GM12801 (cell line): ENCODE results near the gene GLP1R.

Experiments used
- TF ChIP-seq, protein P1 (sequence below): IDR thresholded peaks from one replicate; pipeline ENCODE4 v1.5.1; 2011; ENCODE audit warnings: control low read depth; ENCODE audit not compliant: insufficient read length; ENCODE audit errors: extremely low read depth

The GLP1R gene

DNA sequence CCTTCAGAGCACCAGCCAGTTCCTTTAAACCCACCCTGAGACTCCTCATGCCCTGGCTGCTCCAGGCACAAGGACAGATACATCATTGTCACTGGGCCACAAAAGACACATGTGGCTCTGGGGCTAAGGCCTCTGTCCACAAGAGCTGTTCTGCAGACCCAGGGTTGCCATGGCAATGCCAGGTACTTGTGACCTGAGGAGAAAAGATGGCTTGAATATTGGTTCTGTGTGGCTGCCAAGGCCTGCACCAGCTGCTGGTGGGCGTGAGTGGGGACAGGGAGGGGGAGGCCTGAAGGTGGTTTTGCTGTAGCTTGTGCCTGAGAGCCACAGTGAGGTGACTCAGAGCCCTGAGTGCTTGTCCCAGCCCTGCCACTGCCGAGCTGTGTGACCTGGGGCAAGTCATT is 34.7 kb downstream of the GLP1R start:
- TF ChIP-seq, protein P1, sequence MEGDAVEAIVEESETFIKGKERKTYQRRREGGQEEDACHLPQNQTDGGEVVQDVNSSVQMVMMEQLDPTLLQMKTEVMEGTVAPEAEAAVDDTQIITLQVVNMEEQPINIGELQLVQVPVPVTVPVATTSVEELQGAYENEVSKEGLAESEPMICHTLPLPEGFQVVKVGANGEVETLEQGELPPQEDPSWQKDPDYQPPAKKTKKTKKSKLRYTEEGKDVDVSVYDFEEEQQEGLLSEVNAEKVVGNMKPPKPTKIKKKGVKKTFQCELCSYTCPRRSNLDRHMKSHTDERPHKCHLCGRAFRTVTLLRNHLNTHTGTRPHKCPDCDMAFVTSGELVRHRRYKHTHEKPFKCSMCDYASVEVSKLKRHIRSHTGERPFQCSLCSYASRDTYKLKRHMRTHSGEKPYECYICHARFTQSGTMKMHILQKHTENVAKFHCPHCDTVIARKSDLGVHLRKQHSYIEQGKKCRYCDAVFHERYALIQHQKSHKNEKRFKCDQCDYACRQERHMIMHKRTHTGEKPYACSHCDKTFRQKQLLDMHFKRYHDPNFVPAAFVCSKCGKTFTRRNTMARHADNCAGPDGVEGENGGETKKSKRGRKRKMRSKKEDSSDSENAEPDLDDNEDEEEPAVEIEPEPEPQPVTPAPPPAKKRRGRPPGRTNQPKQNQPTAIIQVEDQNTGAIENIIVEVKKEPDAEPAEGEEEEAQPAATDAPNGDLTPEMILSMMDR, result no peak

DNA sequence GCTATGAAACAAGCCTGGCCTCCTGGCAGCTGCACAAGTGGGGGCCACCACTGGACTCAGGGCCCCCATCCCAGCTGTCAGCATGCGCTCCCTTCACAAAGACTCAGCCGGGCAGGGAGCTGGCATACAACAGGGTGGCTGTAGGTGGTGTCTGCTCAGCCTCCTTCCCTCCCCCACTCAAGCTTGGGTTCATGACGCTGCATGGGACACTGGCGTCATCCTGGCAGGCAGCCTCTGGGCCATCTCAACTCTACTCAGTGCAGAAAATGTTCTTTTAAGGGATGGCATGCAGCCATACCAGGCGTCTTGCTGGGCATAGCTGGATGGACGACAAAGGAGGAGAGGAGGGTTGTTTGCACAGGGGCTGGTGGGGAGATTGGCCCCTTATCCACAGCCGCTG is 35.9 kb downstream of the GLP1R start:
- TF ChIP-seq, protein P1, result no peak

DNA sequence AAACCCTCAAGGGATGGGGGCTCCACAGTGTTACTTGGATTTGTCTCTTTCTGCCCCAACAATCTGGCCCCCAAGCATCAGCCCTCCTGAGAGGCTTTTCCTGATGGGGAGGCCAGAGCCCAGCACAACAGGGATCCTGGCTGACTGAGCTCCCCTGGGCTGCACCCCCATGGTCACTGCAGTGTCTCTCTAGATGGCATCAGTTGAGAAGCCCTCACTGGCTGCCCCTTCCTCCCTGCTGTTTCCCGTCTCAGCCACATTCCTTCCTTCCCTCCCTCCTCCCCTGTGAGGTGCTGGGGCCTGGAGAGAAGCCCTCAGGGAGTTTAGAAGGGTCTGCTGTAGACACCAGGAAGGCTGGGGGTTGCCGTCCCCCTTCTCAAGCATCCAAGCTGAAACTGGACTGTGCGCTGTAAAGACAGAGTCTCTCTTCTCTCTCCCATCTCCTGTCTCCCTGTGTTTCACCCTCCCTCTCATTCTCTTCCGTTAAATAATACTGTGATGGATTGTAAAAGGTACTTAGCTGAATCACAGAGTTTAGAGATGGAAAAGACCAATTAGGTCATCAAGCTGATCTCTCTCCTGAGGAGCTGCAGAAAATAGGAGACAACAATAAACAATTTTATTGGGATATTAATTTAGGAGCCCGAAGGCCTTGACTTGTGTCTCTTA is 36.7 kb downstream of the GLP1R start:
- TF ChIP-seq, protein P1, result no peak

DNA sequence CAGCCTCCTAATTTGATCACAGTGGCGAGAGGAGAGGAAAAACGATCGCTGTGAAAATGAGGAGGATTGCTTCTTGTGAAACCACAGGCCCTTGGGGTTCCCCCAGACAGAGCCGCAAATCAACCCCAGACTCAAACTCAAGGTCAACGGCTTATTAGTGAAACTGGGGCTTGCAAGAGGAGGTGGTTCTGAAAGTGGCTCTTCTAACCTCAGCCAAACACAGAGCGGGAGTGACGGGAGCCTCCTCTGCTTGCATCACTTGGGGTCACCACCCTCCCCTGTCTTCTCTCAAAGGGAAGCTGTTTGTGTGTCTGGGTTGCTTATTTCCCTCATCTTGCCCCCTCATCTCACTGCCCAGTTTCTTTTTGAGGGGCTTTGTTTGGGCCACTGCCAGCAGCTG is 37.7 kb downstream of the GLP1R start:
- TF ChIP-seq, protein P1, result no peak

DNA sequence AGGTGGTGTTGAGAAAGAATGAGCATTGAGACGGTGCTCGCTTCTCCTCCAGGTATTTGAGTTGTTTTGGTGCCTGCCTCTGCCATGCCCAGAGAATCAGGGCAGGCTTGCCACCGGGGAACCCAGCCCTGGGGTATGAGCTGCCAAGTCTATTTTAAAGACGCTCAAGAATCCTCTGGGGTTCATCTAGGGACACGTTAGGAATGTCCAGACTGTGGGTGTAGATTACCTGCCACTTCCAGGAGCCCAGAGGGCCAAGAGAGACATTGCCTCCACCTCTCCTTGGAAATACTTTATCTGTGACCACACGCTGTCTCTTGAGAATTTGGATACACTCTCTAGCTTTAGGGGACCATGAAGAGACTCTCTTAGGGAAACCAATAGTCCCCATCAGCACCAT is 38.1 kb downstream of the GLP1R start:
- TF ChIP-seq, protein P1, result no peak

DNA sequence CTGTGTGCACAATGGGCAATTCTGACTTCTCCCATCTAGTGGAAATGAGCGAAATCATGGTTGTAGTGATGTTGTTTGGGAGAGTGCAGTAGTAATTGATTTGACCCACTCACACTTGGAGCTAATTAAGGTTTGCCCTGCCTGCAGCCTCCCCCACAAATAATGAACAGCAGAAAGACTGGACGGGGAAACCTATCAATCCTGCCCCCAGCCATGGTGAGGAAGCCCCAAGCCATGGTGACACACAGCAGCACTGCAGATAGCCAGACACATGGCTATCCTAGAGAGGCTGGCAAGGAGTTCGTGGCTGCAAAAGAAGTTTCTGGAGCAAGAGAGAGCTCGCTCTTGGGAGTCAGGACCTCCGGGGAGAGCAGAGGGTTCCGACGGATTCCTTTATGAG is 38.6 kb downstream of the GLP1R start:
- TF ChIP-seq, protein P1, result no peak

DNA sequence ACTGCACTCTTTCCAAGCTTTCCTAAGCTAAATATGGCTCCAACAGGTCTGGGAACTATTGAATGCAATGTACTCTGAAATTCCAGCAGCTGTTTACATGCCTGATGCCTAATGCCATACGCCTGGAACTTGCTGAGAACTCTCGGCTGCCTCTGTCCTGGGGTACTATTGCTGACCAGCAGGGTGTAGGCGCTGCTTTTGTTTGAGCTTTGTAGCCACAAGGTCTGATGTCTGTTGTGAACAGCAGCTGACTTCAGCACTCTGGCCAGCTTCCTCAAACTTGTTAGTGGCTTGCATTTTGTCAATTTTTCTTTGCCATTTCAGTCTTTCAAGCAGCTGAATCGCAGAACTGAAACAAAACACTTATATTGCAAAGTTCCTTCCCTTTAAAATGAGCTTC is 39.8 kb downstream of the GLP1R start:
- TF ChIP-seq, protein P1, result no peak
